Measurements from ENCODE around the gene CKS1B. TPM values are rescaled to one million over a fixed set of nuclear protein-coding genes. Genes with fewer than 3 reads are reported as not detected.

Gene CKS1B
- total RNA-seq, 1 donor from 2014 or later, result 43.1 TPM

DNA sequence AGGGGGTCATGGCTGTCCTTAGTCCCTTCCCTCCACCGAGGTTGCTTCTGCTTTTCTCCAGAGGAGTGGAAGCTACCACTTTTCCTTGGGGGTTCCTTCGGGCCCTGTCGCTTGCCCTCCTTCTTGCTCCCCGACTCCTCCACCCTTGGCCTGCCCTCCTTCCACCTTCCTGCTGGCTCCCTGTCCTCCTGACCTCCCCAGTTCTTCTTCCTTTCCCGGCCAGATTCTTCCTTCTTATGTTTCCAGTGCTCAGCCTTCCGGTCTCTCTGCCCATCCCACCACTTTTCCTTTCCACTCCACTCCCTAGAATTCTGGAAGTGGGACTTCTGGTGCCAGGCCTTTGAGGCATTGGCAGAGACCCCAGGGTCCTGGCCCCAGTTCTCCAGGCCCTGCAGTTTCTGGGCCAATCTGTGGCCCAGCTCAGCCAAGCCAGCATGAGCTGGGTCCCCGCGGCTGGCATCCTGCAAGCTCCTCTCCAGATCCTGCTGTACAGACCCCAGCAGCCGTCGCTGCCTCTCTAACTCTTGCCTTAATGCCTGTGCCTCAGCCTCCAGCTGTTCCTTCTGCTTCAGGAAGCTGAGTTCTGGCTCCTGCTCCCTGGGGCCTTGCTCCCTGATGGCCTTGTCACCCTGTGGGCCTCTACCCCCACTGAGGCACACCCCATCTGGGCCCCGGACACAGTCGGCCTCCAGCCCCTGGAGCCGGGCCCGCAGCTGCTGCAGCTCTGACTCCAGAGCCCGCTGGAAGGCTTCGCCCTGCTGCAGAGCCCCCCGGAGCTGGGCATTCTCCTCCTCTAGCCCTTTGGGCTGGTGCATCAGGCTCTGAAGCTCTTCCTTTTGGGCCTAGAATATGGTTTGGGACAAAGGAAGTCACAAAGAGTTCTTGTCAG is 28.3 kb upstream of the CKS1B start:
- DNase-seq, result no peak

GRCh38 chr1:154948079-154948478 is 26.4 kb upstream of the CKS1B start:
- DNase-seq, result no peak

DNA sequence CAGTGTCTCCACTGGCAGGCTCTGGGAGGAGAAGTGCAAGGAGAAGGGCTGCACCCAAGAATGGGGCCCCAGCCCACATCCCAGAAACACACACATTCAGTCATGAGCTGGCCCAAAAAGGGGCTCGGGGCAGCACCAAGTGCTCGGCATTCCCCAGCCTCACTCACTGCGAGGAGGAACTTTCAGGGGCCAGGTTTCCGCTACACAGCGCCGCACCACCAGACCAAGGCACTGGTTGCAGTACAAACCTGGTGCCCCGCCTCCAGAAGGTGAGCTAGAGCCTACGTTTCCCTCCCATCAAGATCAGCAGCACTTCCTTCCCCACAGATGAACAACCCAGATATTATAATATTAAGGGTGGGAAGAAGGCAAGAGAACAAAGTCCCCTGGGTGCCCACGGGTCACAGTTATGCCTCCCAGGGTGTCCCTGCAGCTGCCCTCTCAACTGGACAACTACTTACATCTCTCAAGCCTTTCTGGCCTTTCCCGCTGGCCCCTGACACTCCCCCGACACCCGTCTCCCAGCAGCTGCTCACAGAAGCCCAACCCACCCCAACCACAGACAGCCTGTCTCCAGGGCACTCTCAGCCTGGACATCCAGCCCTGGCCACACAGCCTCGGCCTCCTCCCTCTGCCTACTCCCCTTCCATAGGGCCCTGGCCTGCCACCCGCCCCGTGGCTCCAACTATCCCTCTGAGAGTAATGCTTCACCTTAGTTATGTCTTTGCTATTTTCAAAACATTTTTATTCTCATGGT is 22.4 kb upstream of the CKS1B start:
- no peak for DNase-seq

DNA sequence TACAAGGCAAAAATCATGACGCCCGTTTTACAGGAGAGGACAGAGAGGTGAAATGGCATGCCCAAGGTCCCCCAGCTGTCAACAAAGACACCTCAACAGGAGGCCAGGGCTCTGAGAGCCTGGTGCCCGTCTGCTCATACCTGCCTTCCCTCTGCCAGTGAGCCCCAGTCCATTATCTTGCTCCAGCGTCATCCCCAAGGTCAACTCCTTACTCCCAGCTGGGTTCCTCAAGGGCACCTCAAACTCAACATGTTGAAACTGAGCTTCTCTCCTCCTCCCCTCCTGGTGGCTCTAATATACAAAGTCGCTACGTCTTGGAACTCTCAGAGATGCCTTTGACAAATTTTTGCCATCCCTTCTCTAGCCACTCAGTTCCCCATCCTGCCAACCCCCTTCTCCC is 21.8 kb upstream of the CKS1B start:
- no peak for DNase-seq

DNA sequence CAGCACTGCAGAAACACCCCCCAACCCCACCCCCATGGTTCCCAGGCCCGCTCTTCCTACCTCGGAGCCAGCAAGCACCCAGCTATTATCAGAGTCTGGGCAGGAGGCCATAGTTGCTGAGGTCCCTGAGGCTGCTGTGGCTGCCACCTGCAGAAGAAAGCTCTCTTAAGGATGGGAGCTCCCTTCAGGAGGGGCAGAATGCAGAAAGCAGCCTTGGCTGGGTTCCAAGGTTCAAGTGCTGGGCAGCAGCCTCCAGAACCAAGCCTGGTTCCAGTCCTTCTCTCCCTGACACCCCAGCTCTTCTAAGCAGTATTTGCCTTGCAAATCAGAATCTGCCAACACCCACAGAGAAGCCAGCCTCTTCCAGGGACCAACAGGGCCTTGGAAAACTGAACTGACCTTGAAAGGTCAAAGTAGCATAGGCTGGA is 20.9 kb upstream of the CKS1B start:
- no peak for DNase-seq

- DNase-seq, result no peak
These were observed 19.9 kb upstream of the CKS1B start for GRCh38 chr1:154954541-154954940.

DNA sequence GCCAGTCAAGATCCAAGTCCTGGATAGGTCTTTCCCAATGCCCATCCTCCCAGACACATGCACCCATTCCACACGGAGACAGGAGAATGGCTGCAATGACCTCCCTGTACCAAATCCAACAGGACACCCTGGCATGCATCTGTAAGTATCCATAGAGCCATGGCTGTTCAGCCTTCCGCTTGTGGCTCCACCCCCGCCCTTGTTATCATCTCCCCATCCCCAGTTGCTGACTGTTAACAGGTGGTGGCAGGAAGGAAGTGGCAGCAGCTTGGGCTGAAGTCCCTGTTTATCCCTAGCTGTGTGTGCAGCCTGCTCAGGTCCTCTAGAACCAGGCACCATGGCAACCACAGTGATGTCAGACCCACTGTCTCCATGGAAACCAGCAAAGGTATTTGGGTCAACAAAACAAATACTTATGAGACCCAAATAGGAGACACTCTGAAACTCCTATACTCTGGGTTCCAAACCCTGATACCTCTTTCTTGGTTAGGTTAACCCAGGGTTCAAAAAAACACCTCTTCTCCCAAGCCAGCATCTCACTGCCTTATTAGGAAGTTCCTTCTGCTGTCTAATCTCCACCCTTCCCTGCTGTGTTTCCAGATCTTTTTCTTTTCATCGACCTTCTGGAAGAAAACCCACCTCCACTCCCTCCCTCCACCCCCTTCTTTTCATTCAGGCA is 19.3 kb upstream of the CKS1B start:
- no peak for DNase-seq

DNA sequence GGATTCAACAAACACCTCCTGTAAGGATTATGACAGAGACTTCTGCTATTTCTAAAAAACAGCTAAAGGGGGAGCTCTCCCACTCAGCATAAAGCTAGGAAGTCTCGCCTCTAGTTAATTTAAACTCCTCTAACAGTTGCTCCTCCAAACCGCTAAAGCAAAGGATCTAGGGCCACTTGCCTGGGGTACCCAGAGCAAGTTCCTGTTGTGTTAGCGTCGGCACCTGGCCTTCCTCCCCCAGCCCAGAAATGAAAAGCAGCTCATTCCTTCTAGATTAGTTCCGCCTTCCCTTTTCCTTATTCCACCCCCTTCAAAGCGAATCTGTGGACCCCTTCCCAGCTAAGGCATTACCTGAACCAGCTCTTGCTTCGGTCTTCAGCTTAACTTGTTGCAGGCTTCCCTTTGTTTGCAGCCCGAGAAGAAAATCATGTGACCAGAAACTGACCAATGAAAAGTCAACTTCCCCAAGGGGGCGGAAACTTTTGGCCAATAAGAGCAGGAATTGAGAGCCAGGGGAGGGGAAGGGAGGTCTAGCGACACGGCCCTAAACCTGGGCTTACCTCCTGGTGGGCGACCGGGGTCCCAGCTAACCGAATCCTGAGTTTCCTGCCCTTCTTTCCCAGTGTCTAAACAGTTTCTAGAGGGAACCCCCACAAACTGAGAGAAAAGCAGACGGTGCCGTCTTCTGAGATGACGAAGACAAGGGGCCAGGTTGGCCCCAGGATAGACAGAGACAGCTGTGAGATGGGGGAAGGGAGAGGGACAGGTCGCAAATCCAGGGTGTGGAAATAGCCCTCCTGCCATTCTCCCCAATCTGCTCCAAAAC is 18.6 kb upstream of the CKS1B start, which contains the start of gene PBXIP1:
TSS of gene PBXIP1 (minus strand) at position 382 of the 826 bp plus-strand sequence. CDS start 2,378 bp downstream, outside the sequence.
- DNase-seq, result peak; percentile 95

DNA sequence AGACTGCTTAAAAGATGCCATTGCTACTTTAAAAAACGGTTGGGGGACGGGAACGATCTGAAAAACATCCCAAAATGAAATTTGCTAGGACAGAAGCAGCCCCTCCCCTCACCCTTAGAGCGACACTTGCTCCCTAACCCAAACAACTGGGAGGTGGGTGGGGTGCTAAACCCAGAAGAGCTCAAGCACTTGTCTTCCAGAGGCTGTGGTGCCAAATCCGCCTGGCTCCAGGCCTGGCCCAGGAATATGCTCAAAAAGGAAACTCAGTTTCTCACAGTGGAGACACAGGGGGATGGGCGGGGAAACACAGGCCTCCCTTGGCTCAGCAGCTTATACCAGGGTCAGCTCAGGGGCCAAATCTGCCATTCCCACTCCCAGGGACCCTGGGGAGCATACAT is 17.9 kb upstream of the CKS1B start:
- no peak for DNase-seq

DNA sequence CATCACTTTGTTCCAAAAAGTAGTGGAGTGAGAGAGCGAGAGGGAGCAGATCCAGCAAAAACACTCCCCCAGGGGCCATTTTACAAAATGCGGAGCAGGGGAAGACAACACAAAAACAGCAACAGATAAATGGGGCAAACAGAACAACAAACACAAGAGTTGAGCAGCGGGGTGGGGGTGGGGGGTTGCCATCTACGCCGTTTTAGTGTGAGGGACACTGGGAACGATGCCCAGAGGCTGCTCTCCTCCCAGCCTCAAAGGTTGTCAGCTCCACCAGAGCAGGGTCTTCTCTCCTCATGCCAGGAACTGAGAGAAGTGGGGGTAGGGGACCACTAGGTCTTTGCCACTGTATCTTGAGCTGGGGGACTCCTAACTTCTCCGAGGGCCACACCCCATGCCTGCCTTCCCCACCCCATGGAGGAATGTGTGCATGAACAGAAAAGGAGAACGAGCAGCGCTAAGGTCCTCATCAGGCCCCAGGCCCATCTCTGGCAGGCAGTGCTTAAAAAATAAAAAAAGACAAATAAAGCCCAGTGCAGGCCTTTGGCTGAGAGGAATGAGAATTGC is 17.3 kb upstream of the CKS1B start:
- DNase-seq, result no peak

DNA sequence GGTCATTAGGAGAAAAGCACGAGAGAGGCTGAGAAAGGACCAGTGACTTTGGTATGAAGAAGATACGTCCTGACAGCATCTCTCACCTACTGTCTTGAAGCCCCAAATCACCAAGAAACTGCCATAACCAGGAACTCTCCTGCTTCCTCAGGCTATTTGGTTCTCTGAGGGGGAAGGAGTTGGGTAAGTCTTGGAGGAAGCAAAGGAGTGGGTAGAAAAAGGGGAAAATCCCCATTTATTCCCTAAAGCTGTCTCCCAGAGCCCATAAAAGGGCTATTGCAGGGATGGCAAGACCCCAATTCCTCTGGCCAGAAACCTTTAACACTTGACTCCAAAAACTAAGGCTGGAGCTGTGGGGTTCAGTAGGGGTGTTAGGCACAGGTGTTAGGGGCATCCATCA is 16.4 kb upstream of the CKS1B start:
- DNase-seq, result no peak

GRCh38 chr1:154958681-154959425 is 15.6 kb upstream of the CKS1B start:
- no peak for DNase-seq

- DNase-seq, result no peak
These were observed 15.1 kb upstream of the CKS1B start for GRCh38 chr1:154959426-154959780.

- no peak for DNase-seq
These were observed 13.9 kb upstream of the CKS1B start for GRCh38 chr1:154960446-154961136.

DNA sequence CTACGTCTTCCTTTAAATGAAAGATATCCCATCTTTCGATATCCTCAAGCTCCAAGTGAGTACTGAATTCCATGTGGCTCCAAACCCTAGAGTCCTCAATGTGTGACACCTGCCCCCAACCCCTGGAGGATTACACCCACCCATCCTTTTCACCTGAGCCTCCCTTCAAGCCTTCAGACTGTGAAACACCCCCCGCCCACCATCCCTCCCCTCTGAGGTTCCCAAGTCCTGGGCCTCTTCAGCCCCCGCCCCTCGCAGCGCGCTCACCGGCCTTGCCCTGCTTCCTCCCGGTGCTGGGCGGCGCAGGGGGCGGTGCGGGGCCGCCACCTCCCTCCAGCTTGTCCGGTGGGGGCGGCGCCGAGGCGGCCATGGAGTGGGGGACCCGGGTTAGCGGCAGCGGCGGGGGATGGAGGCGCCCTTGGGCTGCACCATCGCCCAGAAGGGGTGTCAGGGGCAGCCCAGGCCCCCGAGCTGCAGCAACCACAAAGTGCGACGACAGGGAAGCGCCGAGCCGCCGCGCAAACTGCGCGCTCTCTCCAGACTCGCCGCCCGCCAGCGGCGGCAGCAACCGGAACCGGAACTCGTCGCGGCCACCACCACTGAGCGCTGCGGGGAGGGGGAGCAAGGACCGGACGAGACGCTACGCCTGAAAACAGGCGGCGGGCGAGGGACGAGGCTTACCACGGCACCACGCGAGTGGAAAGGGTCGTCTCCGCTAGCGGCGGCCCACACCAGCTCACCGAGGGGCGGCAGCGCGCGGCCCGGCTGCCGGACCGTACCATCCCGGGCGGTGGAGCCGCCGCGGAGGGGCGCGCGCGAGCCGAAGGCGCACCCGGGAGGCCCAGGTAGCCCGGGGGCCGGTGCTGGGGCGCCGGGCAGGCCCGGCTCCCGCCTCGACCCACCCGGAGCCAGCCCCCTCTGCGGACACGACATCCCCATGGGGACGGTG is 13.0 kb upstream of the CKS1B start, which contains the start of gene PYGO2:
TSS of gene PYGO2 (minus strand) at position 576 of the 949 bp plus-strand sequence. CDS start at position 370, 206 bp downstream.
- peak; percentile 66 for DNase-seq

- DNase-seq, result no peak
These were observed 12.2 kb upstream of the CKS1B start for GRCh38 chr1:154962156-154962749.

DNA sequence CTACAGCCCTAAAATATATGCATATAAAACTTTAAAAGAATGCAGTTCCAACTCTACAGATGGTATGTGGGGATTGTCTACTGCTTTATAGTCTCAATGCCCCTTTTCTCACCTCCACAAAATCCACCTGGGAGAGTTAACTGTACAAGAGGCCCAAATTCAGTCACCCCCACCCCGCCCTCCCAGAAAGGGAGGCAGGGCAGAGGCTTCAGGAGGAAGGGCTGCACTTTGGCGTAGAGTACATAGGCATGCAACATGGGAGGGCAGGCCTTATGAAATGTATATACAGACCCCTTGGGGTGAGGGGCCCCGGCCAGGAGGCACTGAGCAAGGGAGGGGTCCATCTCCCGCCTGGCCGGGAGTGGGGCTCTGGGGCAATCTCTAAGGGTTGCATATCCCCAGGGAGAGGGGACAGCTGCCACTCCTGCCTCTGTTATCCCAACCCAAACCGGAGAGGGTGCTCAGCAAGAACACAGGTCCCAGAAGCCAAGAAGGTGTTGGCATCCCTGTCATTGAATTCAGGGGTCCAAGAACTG is 11.6 kb upstream of the CKS1B start:
- DNase-seq, result no peak

DNA sequence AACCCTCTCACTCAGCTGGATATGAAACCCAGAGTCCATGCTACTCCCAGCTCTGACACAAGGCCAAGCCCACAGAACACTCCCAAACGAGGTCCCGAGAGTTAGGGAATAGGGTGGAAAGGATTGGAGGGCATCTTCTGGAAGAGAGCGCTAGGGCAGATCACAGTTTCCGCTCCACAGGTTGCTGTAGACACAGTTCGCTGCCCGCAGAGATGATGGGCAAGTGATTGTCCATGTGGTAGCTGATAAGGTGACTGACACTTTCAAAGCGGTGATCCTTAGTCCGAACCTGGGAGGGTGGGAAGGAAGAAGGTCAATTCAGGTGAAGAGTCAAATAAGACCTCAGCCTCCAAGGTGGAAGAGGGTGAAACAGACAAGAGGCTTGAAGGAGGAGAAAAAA is 10.8 kb upstream of the CKS1B start:
- DNase-seq, result no peak
